Coronary artery (tissue), 2 donors: ENCODE results near the gene AATK.

Experiments
- DNase-seq: peaks from one replicate; pipeline ENCODE4 v3.0.0-alpha.2; 2017; ENCODE audit warnings: low spot score
- H3K27ac ChIP-seq, 2 donors: fragments of 200-600 bp; sonication (generic); one replicate each; pipeline ENCODE4 v1.5.1; 2016 to 2019
- H3K4me3 ChIP-seq: fragments of 200-600 bp; sonication (generic); 2 replicates; pipeline ENCODE4 v1.5.1; 2016; ENCODE audit warnings: mild to moderate bottlenecking, moderate library complexity
- CTCF ChIP-seq: fragments of 200-600 bp; sonication (generic); IDR thresholded peaks from one replicate; pipeline ENCODE4 v1.5.1; 2019; ENCODE audit warnings: antibody characterized with exemption

AATK gene

GRCh38 chr17:81086789-81087551, 79.1 kb downstream of the AATK start:
- Histone ChIP-seq H3K4me3 (no peak overlapping the region), H3K27ac (no peak overlapping the region)
- DNase-seq = no peak
- TF ChIP-seq CTCF = no peak

GRCh38 chr17:81085420-81085911, 80.6 kb downstream of the AATK start:
- H3K27ac ChIP-seq = no peak overlapping the region
- H3K4me3 ChIP-seq = no peak overlapping the region
- no peak for DNase-seq
- TF ChIP-seq CTCF = no peak

- TF ChIP-seq CTCF = no peak
Measured at GRCh38 chr17:81084680-81085419, 81.2 kb downstream of the AATK start.

GRCh38 chr17:81083125-81083765, 82.8 kb downstream of the AATK start:
- peak overlapping the region in 1 of 2 donors; percentile 45 for H3K27ac ChIP-seq
- DNase-seq = no peak
- no peak overlapping the region for H3K4me3 ChIP-seq
- no peak for TF ChIP-seq CTCF

More at GRCh38 chr17:81084680-81085419, 81.2 kb downstream of the AATK start:
- no peak for DNase-seq
- no peak overlapping the region for H3K27ac ChIP-seq
- no peak overlapping the region for H3K4me3 ChIP-seq

- TF ChIP-seq CTCF = no peak
- DNase-seq = no peak
- Histone ChIP-seq H3K27ac (peak overlapping the region in 1 of 2 donors; percentile 45), H3K4me3 (no peak overlapping the region)
Measured at GRCh38 chr17:81082177-81083073, 83.6 kb downstream of the AATK start.
